ENCODE results near the gene CYB561D2.

Gene CYB561D2

DNA sequence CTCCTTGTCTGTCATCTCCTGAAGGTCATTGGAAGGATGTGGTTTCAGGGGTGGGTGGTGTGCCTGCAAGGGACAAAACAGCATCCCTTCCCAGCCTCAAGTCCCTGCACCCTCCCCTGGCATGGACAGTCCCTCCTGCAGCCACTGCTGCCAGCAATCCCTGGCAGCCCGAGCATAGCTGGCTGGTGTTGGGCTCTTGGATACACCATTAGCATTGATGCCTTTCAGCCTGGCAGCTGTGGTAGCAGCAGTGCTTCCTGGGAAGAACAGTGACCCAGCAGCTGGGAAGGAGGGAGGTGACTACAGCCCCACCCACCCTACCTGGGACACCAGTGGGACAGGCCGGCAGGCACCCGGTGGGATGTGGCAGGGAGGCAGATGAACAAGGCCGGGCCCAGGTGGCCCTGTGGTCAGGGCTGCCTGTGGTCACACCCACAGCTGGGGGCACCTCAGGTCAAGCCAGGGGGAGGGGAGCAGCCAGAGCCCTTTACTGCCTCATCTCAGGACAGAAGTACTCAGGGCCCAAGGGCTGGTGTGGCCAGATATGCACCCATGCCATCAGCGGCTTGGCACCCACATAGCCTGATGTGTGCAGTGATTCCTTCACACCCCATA is 41.5 kb downstream of the CYB561D2 start:
- DNase-seq (ENCODE audit: low read depth): no peak

GRCh38 chr3:50393061-50393460 is 42.4 kb downstream of the CYB561D2 start:
- no peak for DNase-seq (ENCODE audit: low read depth)

GRCh38 chr3:50395070-50395860 is 44.6 kb downstream of the CYB561D2 start:
- no peak for DNase-seq (ENCODE audit: low read depth)

GRCh38 chr3:50396502-50396901 is 45.8 kb downstream of the CYB561D2 start:
- no peak for DNase-seq (ENCODE audit: low read depth)

DNA sequence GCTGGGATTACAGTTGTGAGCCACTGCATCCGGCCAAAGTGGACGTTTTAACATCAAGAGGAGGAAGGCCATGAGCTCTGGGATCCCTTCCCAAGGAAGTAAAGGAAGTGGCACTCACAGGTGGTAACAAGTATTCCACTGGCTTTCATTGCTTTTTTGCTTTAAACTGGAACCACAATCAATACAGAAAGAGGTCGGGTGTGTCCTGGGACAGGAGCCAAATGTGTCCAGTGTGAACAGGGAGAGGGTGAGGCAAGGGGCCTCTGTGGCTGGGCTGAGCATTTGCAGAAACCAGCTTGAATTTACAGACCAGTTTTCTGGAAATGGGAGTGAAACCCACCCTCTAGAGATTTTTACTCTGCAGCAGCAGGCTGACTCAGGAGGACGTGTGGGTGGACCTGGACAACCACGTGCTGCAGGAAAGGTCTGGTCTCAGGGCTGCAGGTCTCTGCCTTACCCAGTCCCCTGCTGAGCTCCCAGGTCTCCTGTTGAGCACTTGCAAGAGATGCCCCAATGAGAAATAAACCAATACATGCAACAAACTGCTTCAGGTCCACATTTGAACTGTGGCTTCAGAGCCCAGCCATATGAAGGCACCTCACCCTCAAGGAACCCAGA is 51.4 kb downstream of the CYB561D2 start:
- no peak for DNase-seq (ENCODE audit: low read depth)
